ENCODE measurements around the gene PF4V1.
A peak's percentile ranks its signal among the peaks of the same experiment; 100 is the strongest.

PF4V1 gene

GRCh38 chr4:73847526-73848182 is 5.4 kb upstream of the PF4V1 start:
- DNase-seq (ENCODE audit: low spot score), result no peak

DNA sequence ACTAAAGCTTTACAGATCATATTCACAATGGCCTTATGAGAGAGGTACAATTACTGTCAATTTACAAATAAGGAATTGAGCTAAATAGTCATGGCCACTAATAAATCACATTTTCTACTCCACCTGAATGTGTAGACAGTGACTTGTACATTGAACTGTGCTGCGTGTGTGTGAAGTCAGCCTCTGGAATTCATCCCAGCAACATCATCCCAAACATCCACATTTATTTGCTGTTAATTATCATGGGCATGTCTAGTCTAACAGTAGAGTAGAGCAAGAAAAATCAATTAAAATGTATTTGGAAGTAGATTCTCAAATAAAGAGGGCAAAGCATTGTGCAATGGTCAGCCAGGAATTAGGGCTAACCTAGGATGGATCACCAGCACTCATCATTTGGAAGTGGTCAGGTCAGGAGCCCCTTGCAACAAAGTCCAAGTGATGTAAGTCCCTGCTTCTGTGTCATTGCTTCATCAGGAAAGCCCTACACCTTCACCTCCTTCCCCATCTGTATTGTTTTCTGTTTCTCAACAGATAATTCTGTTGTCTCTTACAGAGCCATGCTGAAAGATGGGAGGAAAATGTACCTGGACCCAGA is 4.8 kb upstream of the PF4V1 start:
- no peak for DNase-seq (ENCODE audit: low spot score)

- DNase-seq (ENCODE audit: low spot score), result no peak
These were observed 2.7 kb upstream of the PF4V1 start for GRCh38 chr4:73850261-73850970.

DNA sequence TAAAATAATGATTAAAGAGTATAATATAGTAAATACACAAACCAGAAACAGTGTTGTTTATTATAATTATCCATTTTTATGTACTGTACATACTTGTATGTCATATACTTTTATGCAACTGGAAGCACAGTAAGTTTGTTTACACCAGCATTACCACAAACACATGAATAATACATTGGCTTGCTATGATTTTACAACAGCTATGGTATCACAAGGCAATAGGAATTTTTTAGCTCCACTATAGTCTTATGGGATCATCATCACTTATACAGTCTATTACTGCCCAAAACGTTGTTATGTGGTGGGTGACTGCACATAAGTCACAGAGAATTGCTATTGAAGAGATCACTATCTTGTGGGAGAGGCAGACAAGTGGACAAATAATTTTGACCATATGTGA is 1.8 kb upstream of the PF4V1 start:
- DNase-seq (ENCODE audit: low spot score), result no peak

DNA sequence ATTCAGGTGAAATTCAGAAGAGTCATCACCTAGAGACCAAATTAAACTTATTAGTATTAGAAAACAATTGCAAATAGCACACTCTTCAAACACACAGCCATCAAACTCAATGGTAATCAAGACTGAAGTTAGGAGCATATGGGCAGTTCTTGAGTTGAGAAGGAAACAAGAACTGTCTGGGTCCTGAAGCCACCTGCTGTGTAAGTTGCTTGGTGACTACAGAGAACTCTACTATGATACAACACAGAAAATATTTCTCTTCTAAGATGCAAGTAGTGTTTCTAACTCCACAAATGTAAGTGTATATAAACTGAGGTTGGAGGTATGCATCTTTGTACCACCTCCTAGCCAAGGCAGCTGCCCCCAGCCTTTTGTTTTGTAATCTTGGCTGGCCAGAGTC is 325 bp upstream of the PF4V1 start:
- DNase-seq (ENCODE audit: low spot score), result no peak

DNA sequence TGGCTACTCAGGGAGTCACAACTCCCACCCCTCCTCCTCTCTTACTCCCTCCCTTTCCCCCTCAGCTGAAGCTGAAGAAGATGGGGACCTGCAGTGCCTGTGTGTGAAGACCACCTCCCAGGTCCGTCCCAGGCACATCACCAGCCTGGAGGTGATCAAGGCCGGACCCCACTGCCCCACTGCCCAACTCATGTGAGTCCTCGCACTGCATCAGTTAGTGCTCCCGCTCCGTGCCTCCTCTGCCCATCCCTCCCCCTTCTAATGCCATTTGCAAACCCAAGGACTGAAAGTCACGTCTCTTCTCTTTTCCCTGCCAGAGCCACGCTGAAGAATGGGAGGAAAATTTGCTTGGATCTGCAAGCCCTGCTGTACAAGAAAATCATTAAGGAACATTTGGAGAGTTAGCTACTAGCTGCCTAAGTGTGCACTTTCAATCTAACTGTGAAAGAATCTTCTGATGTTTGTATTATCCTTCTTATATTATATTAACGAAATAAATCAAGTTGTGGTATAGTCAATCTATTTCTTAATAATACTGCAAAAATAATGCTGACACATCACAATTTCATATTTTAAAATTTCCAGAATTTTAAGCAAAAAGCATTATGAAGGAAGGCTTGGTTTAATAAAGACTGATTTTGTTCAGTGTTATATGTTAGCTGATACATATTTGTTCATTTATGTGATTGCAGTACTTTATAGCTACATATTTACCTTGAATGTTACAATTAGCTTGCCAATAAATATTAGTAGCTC is 800 bp downstream of the PF4V1 start:
- DNase-seq (ENCODE audit: low spot score), result no peak

DNA sequence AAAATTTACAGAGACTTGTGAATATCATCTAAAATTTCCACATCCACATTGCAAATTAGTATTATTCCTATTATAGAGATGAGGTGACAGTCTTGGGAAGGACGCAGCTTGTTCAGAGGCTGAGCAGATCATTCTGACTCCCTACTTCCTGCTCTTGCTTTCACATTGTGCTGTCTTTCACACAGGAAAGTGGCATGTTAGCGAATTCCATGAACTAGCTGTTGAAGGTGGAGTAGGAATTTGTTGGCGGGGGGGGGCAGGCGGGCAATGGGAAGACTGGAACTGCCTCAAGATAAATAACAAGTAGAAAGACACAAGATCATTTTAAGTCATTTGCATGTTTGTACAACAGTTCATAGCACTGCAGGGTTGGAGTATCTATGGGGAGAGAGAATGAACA is 2.3 kb downstream of the PF4V1 start:
- no peak for DNase-seq (ENCODE audit: low spot score)

GRCh38 chr4:73856518-73856917 is 3.4 kb downstream of the PF4V1 start:
- no peak for DNase-seq (ENCODE audit: low spot score)

GRCh38 chr4:73859614-73860088 is 6.6 kb downstream of the PF4V1 start:
- peak; percentile 55 for DNase-seq (ENCODE audit: low spot score)

DNA sequence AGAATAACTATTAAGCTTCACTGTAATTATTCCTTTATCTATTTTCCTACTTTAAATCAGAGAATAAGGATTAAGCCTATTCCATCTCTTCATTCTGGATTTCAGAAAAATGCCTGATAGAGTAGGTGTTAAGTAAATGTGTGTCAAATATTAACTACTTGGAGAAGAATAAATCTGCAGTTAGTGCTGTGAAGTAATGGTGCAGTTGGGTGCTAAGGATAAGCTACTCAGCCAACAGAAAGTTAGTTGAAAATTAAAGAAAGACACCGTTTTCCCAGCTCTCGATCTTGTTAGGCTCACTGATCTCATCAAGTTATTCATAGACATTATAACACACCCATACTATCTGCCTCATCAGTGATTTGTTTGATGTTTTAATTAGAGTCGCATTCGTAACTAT is 7.1 kb downstream of the PF4V1 start:
- no peak for DNase-seq (ENCODE audit: low spot score)

- no peak for DNase-seq (ENCODE audit: low spot score)
These were observed 7.8 kb downstream of the PF4V1 start for GRCh38 chr4:73860917-73861316.

GRCh38 chr4:73862322-73862721 is 9.2 kb downstream of the PF4V1 start:
- DNase-seq (ENCODE audit: low spot score), result no peak

- no peak for DNase-seq (ENCODE audit: low spot score)
These were observed 11.3 kb downstream of the PF4V1 start for GRCh38 chr4:73864365-73864764.

- DNase-seq (ENCODE audit: low spot score), result no peak
These were observed 11.9 kb downstream of the PF4V1 start for GRCh38 chr4:73864961-73865360.

- no peak for DNase-seq (ENCODE audit: low spot score)
These were observed 12.5 kb downstream of the PF4V1 start for GRCh38 chr4:73865431-73866096.

DNA sequence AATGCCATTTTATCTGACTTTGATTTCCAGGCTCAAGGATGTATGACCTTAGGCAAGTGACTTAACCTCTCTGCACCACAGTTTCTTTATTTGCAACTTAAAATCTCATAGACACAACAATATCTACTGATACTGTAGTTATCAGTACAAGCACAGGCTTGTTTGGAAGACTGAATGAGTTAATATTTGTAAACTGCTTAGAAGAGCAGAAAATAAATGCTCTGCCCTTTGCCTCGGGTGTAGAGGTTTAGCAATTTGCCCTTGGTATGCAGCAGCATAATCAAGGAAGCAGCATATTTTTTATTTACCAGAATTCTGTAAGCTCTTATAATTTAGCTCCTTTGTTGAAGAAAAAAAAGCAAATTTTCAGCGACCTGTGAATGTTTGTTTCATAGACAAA is 13.2 kb downstream of the PF4V1 start:
- no peak for DNase-seq (ENCODE audit: low spot score)

GRCh38 chr4:73867783-73868182 is 14.7 kb downstream of the PF4V1 start:
- no peak for DNase-seq (ENCODE audit: low spot score)

- no peak for DNase-seq (ENCODE audit: low spot score)
These were observed 15.4 kb downstream of the PF4V1 start for GRCh38 chr4:73868206-73869129.

DNA sequence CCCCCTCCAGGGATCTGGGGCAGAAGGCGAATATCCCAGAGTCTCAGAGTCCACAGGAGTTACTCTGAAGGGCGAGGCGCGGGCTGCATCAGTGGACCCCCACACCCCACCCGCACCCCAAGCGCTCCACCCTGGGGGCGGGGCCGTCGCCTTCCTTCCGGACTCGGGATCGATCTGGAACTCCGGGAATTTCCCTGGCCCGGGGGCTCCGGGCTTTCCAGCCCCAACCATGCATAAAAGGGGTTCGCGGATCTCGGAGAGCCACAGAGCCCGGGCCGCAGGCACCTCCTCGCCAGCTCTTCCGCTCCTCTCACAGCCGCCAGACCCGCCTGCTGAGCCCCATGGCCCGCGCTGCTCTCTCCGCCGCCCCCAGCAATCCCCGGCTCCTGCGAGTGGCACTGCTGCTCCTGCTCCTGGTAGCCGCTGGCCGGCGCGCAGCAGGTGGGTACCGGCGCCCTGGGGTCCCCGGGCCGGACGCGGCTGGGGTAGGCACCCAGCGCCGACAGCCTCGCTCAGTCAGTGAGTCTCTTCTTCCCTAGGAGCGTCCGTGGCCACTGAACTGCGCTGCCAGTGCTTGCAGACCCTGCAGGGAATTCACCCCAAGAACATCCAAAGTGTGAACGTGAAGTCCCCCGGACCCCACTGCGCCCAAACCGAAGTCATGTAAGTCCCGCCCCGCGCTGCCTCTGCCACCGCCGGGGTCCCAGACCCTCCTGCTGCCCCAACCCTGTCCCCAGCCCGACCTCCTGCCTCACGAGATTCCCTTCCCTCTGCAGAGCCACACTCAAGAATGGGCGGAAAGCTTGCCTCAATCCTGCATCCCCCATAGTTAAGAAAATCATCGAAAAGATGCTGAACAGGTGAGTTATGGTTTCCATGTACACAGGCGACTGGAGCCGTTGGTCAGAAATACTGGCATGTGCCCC is 16.3 kb downstream of the PF4V1 start, which contains the start of gene CXCL1:
Gene CXCL1 (plus strand): TSS at position 264 of the 926 bp plus-strand sequence. CDS start 78 bp downstream, at position 342.
- peak; percentile 26 for DNase-seq (ENCODE audit: low spot score)

DNA sequence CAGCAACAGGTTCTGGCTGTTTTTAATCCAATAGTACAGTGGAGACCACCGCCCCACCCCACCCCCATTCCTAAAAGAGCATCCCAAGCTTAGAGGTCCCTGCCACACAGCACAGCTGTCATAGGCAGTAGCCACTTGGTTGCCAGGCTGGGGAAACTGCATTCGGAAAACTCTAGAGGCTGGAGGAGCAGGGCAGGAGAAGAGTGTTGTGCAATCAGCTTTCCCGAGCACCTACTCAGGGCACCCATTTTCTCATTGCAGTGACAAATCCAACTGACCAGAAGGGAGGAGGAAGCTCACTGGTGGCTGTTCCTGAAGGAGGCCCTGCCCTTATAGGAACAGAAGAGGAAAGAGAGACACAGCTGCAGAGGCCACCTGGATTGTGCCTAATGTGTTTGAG is 17.2 kb downstream of the PF4V1 start:
- DNase-seq (ENCODE audit: low spot score), result no peak

All from hepatic stellate cell (primary cell).